CD4-positive, alpha-beta T cell (primary cell): ENCODE measurements around the gene DCP2. TPM values are rescaled to one million over a fixed set of nuclear protein-coding genes. Genes with fewer than 3 reads are reported as not detected.

Experiments
- ATAC-seq: fragments of 200-7000 bp; cut with Tn5 transposase; one replicate; pipeline ENCODE4 v1.10.0; 2022; ENCODE audit warnings: mild to moderate bottlenecking; ENCODE audit not compliant: poor library complexity
- CTCF ChIA-PET: fragments of 350-600 bp; sonication (Branson Sonifier 250); formaldehyde crosslinking; loops from one replicate; lab custom pipeline; 2021; ENCODE audit warnings: antibody characterized with exemption, inconsistent platforms; lab: Charles Lee
- POLR2A ChIA-PET: fragments of 350-600 bp; sonication (Branson Sonifier 250); formaldehyde crosslinking; loops from one replicate; lab custom pipeline; 2021; ENCODE audit warnings: antibody characterized with exemption, inconsistent platforms; lab: Charles Lee
- DNase-seq, 14 experiments: peaks; one replicate each; pipeline ENCODE4 v3.0.0-alpha.2; 2013 to 2020; ENCODE audit warnings: mixed read lengths in 2 of 14
- H3K27ac ChIP-seq, 2 donors: one replicate each; pipeline versions ENCODE4 v1.5.1 to v1.7.0; 2013; ENCODE audit warnings: low read length in 2 of 2, low read depth in 1 of 2, mild to moderate bottlenecking in 1 of 2
- H3K27me3 ChIP-seq, 2 experiments: 1 replicate in 1 of 2; 2 replicates in 1 of 2; pipeline versions ENCODE4 v1.6.1 to v1.7.0; 2013; ENCODE audit warnings: low read length in 2 of 2, control low read depth in 1 of 2, mild to moderate bottlenecking in 1 of 2, moderate library complexity in 1 of 2; ENCODE audit not compliant: insufficient read depth in 2 of 2, control insufficient read depth in 1 of 2
- H3K36me3 ChIP-seq: one replicate; pipeline ENCODE4 v1.6.1; 2013; ENCODE audit warnings: low read length, control low read depth; ENCODE audit not compliant: insufficient read depth
- H3K4me1 ChIP-seq: one replicate; pipeline ENCODE4 v1.6.1; 2013; ENCODE audit warnings: low read length, control low read depth; ENCODE audit not compliant: insufficient read depth
- H3K4me3 ChIP-seq: one replicate; pipeline ENCODE4 v1.5.1; 2013; ENCODE audit warnings: mild to moderate bottlenecking, low read length, moderate library complexity
- H3K9me3 ChIP-seq, 2 experiments: 1 replicate in 1 of 2; 2 replicates in 1 of 2; pipeline versions ENCODE4 v1.6.1 to v1.7.0; 2013; ENCODE audit warnings: low read length in 2 of 2, mild to moderate bottlenecking in 2 of 2, control low read depth in 1 of 2, moderate library complexity in 1 of 2; ENCODE audit not compliant: control insufficient read depth in 1 of 2, insufficient read depth in 1 of 2
- H3K27ac Mint-ChIP-seq: one replicate; pipeline ENCODE4 v1.8.0; 2020; ENCODE audit warnings: mixed read lengths
- H3K27me3 Mint-ChIP-seq: one replicate; pipeline ENCODE4 v1.8.0; 2021; ENCODE audit warnings: mixed read lengths
- H3K36me3 Mint-ChIP-seq: one replicate; pipeline ENCODE4 v1.8.0; 2021; ENCODE audit warnings: low read depth, mixed read lengths
- H3K4me1 Mint-ChIP-seq: one replicate; pipeline ENCODE4 v1.8.0; 2021; ENCODE audit warnings: low read depth, mixed read lengths
- H3K4me3 Mint-ChIP-seq: one replicate; pipeline ENCODE4 v1.8.0; 2020; ENCODE audit warnings: mild to moderate bottlenecking, mixed read lengths
- H3K9me3 Mint-ChIP-seq: one replicate; pipeline ENCODE4 v1.8.0; 2020; ENCODE audit warnings: mixed read lengths
- CTCF ChIP-seq: fragments of 200-600 bp; IDR thresholded peaks from one replicate; pipeline ENCODE4 v1.8.0; 2022; ENCODE audit warnings: antibody characterized with exemption, mild to moderate bottlenecking
- intact Hi-C, 2 experiments: fragments of 100-400 bp; cut with DNase I in 1 of 2; cut with micrococcal nuclease in 1 of 2; formaldehyde crosslinking; loops; one replicate each; pipeline versions ENCODE4 v1.15.1 to v1.9.0; 2023 to 2025; cut with DNase I, micrococcal nuclease
- total RNA-seq, 174 experiments: library from RNA in 2 of 174; stranded (reverse) in 2 of 174; gene quantifications; one replicate each; pipeline ENCODE4 v1.2.3 and lab custom pipeline; 2021 to 2026

Gene DCP2
- total RNA-seq, 2 experiments from 2014 or later, result 86.3 to 87.1 TPM

- no peaks in the 10 kb centered on the region for H3K9me3 ChIP-seq
Measured at GRCh38 chr5:113022661-113023060, 46.1 kb downstream of the DCP2 start.

GRCh38 chr5:113024076-113024697 lies 47.6 kb downstream of the DCP2 start:
- Mint-ChIP-seq H3K4me1 (peaks cover 61% of the 10 kb centered on the region), H3K4me3 (peak overlapping the region; percentile 7), H3K27me3 (no peaks in the 10 kb centered on the region), H3K9me3 (no peaks in the 10 kb centered on the region), H3K27ac (peak overlapping the region; percentile 87), H3K36me3 (peaks cover 69% of the 10 kb centered on the region)
- TF ChIP-seq CTCF, result no peak
- no peak overlapping the region for H3K4me3 ChIP-seq
- intact Hi-C loops, result loop anchor here in 1 of 2 experiments (5.0 to 10.0 kb wide), 3 partner anchors 38 to 491 kb away; partner anchors contain the start of gene YTHDC2
- ATAC-seq, result no peak
- peak overlapping the region in 1 of 2 donors; percentile 71 for H3K27ac ChIP-seq
- no peak for DNase-seq
- no peaks in the 10 kb centered on the region for H3K9me3 ChIP-seq
- H3K4me1 ChIP-seq, result peaks cover 14% of the 10 kb centered on the region
- peaks cover 20% of the 10 kb centered on the region for H3K36me3 ChIP-seq
- POLR2A ChIA-PET, result interaction anchor here (1.0 to 2.1 kb wide), 4 partner anchors 28 to 48 kb away, joined by 3 to 18 read pairs (median 7); partner anchors contain the start of gene DCP2
- no peaks in the 10 kb centered on the region for H3K27me3 ChIP-seq
- CTCF ChIA-PET, result no interaction called here

More at GRCh38 chr5:113022661-113023060, 46.1 kb downstream of the DCP2 start:
- Histone ChIP-seq H3K27me3 (no peaks in the 10 kb centered on the region), H3K4me3 (no peak overlapping the region), H3K27ac (peak overlapping the region; percentile 18 to 71), H3K4me1 (peaks cover 20% of the 10 kb centered on the region), H3K36me3 (peaks cover 19% of the 10 kb centered on the region)
- Mint-ChIP-seq H3K4me3 (peak overlapping the region; percentile 57), H3K27me3 (no peaks in the 10 kb centered on the region), H3K9me3 (no peaks in the 10 kb centered on the region), H3K36me3 (peaks cover 70% of the 10 kb centered on the region), H3K4me1 (peaks cover 77% of the 10 kb centered on the region), H3K27ac (peak overlapping the region; percentile 87)
- CTCF ChIA-PET, result interaction anchor here (1.0 kb wide), 1 partner anchor 302 kb away, joined by 3 read pairs; no protein-coding TSS in a partner anchor
- intact Hi-C loops, result loop anchor here in 1 of 2 experiments (2.0 to 10.0 kb wide), 5 partner anchors 26 to 492 kb away; partner anchors contain the start of genes DCP2 and YTHDC2
- DNase-seq (peak in 4 of 14 experiments; percentile 1 to 87 (median 78)), ATAC-seq (peak; percentile 86)
- TF ChIP-seq CTCF, result no peak
- POLR2A ChIA-PET, result interaction anchor here (0.7 to 2.1 kb wide), 11 partner anchors 9 to 488 kb away, joined by 3 to 18 read pairs (median 3); partner anchors contain the start of gene DCP2

GRCh38 chr5:113025596-113025995 lies 49.0 kb downstream of the DCP2 start:
- no peak for DNase-seq
- Mint-ChIP-seq H3K27me3 (no peaks in the 10 kb centered on the region), H3K9me3 (no peaks in the 10 kb centered on the region), H3K27ac (peak overlapping the region; percentile 54), H3K4me1 (peaks cover 47% of the 10 kb centered on the region), H3K4me3 (no peak overlapping the region), H3K36me3 (peaks cover 64% of the 10 kb centered on the region)
- H3K36me3 ChIP-seq, result peaks cover 20% of the 10 kb centered on the region
- H3K27ac ChIP-seq, result no peak overlapping the region
- no peak overlapping the region for H3K4me3 ChIP-seq
- H3K4me1 ChIP-seq, result peaks cover 14% of the 10 kb centered on the region
- no peak for TF ChIP-seq CTCF
- CTCF ChIA-PET, result interaction anchor here (0.6 to 1.4 kb wide), 2 partner anchors 30 to 1871 kb away, joined by 3 to 4 read pairs; no protein-coding TSS in a partner anchor
- intact Hi-C loops, result loop anchor here in 1 of 2 experiments (10.0 kb wide), 2 partner anchors 269 to 489 kb away; partner anchors contain the start of gene YTHDC2
- H3K9me3 ChIP-seq, result no peaks in the 10 kb centered on the region
- H3K27me3 ChIP-seq, result no peaks in the 10 kb centered on the region
- no peak for ATAC-seq
- POLR2A ChIA-PET, result interaction anchor here (0.7 kb wide), 1 partner anchor 296 kb away, joined by 4 read pairs; no protein-coding TSS in a partner anchor
